Dendritic cell treated with granulocyte-macrophage colony-stimulating factor and Interleukin-4, amounts not matched to agents 40 ng/mL and 50 ng/mL, for 4 days (primary cell): ENCODE measurements around the gene CTU2.

Experiments used
- H3K27ac Mint-ChIP-seq: one replicate; pipeline ENCODE4 v1.8.0; 2022; ENCODE audit warnings: mild to moderate bottlenecking, mixed read lengths
- H3K27me3 Mint-ChIP-seq: one replicate; pipeline ENCODE4 v1.8.0; 2022; ENCODE audit warnings: mild to moderate bottlenecking, mixed read lengths
- H3K36me3 Mint-ChIP-seq: one replicate; pipeline ENCODE4 v1.8.0; 2022; ENCODE audit warnings: low read depth, mixed read lengths
- H3K4me1 Mint-ChIP-seq: one replicate; pipeline ENCODE4 v1.8.0; 2022; ENCODE audit warnings: low read depth, mixed read lengths
- H3K4me3 Mint-ChIP-seq: one replicate; pipeline ENCODE4 v1.8.0; 2022; ENCODE audit warnings: mild to moderate bottlenecking, moderate library complexity, mixed read lengths
- H3K9me3 Mint-ChIP-seq: one replicate; pipeline ENCODE4 v1.8.0; 2022; ENCODE audit warnings: mixed read lengths
- intact Hi-C: fragments of 100-400 bp; cut with micrococcal nuclease; formaldehyde crosslinking; loops from one replicate; pipeline ENCODE4 v1.15.0; 2022

Gene CTU2

GRCh38 chr16:88760424-88761142 is 54.3 kb downstream of the CTU2 start:
- H3K9me3 Mint-ChIP-seq = no peaks in the 10 kb centered on the region
- H3K4me3 Mint-ChIP-seq = no peak overlapping the region
- H3K27ac Mint-ChIP-seq = peak overlapping the region; percentile 41
- no peaks in the 10 kb centered on the region for H3K27me3 Mint-ChIP-seq
- H3K36me3 Mint-ChIP-seq = peaks cover 80% of the 10 kb centered on the region
- intact Hi-C loops = no loop called here
- peaks cover 70% of the 10 kb centered on the region for H3K4me1 Mint-ChIP-seq

- Mint-ChIP-seq H3K4me1 (peaks cover 69% of the 10 kb centered on the region), H3K4me3 (no peak overlapping the region), H3K36me3 (peaks cover 80% of the 10 kb centered on the region), H3K27me3 (no peaks in the 10 kb centered on the region), H3K9me3 (no peaks in the 10 kb centered on the region), H3K27ac (no peak overlapping the region)
- intact Hi-C loops = no loop called here
Measured at GRCh38 chr16:88761143-88761534, 54.8 kb downstream of the CTU2 start.

GRCh38 chr16:88761830-88762229 is 55.5 kb downstream of the CTU2 start:
- intact Hi-C loops = no loop called here
- H3K4me3 Mint-ChIP-seq = no peak overlapping the region
- H3K9me3 Mint-ChIP-seq = no peaks in the 10 kb centered on the region
- no peaks in the 10 kb centered on the region for H3K27me3 Mint-ChIP-seq
- no peak overlapping the region for H3K27ac Mint-ChIP-seq
- peaks cover 73% of the 10 kb centered on the region for H3K4me1 Mint-ChIP-seq
- H3K36me3 Mint-ChIP-seq = peaks cover 80% of the 10 kb centered on the region

- intact Hi-C loops = no loop called here
- H3K9me3 Mint-ChIP-seq = no peaks in the 10 kb centered on the region
- H3K27ac Mint-ChIP-seq = no peak overlapping the region
- H3K27me3 Mint-ChIP-seq = no peaks in the 10 kb centered on the region
- H3K36me3 Mint-ChIP-seq = peaks cover 80% of the 10 kb centered on the region
- no peak overlapping the region for H3K4me3 Mint-ChIP-seq
- H3K4me1 Mint-ChIP-seq = peaks cover 73% of the 10 kb centered on the region
Measured at GRCh38 chr16:88762258-88762870, 56.1 kb downstream of the CTU2 start.

GRCh38 chr16:88762941-88763340 is 56.6 kb downstream of the CTU2 start:
- H3K4me1 Mint-ChIP-seq = peaks cover 73% of the 10 kb centered on the region
- H3K36me3 Mint-ChIP-seq = peaks cover 83% of the 10 kb centered on the region
- intact Hi-C loops = no loop called here
- no peaks in the 10 kb centered on the region for H3K27me3 Mint-ChIP-seq
- no peaks in the 10 kb centered on the region for H3K9me3 Mint-ChIP-seq
- no peak overlapping the region for H3K27ac Mint-ChIP-seq
- H3K4me3 Mint-ChIP-seq = no peak overlapping the region

- Mint-ChIP-seq H3K36me3 (peaks cover 79% of the 10 kb centered on the region), H3K27ac (peak overlapping the region; percentile 1), H3K27me3 (no peaks in the 10 kb centered on the region), H3K9me3 (no peaks in the 10 kb centered on the region), H3K4me3 (no peak overlapping the region), H3K4me1 (peaks cover 73% of the 10 kb centered on the region)
- intact Hi-C loops = no loop called here
Measured at GRCh38 chr16:88763502-88764053, 57.3 kb downstream of the CTU2 start.

- peaks cover 74% of the 10 kb centered on the region for H3K36me3 Mint-ChIP-seq
- H3K27ac Mint-ChIP-seq = no peak overlapping the region
Measured at GRCh38 chr16:88764080-88764479, 57.8 kb downstream of the CTU2 start.

GRCh38 chr16:88764913-88765349 is 58.6 kb downstream of the CTU2 start:
- peaks cover 73% of the 10 kb centered on the region for H3K4me1 Mint-ChIP-seq
- intact Hi-C loops = no loop called here
- H3K9me3 Mint-ChIP-seq = no peaks in the 10 kb centered on the region
- peaks cover 74% of the 10 kb centered on the region for H3K36me3 Mint-ChIP-seq
- no peak overlapping the region for H3K4me3 Mint-ChIP-seq
- H3K27me3 Mint-ChIP-seq = no peaks in the 10 kb centered on the region
- no peak overlapping the region for H3K27ac Mint-ChIP-seq

More at GRCh38 chr16:88764080-88764479, 57.8 kb downstream of the CTU2 start:
- no peaks in the 10 kb centered on the region for H3K27me3 Mint-ChIP-seq
- peaks cover 73% of the 10 kb centered on the region for H3K4me1 Mint-ChIP-seq
- intact Hi-C loops = no loop called here
- no peak overlapping the region for H3K4me3 Mint-ChIP-seq
- no peaks in the 10 kb centered on the region for H3K9me3 Mint-ChIP-seq
